ENCODE measurements around the gene BICD2. TPM values are rescaled to one million over a fixed set of nuclear protein-coding genes. Genes with fewer than 3 reads are reported as not detected.

Gene BICD2
- total RNA-seq, 1 experiment from 2014 or later = 25.6 TPM

DNA sequence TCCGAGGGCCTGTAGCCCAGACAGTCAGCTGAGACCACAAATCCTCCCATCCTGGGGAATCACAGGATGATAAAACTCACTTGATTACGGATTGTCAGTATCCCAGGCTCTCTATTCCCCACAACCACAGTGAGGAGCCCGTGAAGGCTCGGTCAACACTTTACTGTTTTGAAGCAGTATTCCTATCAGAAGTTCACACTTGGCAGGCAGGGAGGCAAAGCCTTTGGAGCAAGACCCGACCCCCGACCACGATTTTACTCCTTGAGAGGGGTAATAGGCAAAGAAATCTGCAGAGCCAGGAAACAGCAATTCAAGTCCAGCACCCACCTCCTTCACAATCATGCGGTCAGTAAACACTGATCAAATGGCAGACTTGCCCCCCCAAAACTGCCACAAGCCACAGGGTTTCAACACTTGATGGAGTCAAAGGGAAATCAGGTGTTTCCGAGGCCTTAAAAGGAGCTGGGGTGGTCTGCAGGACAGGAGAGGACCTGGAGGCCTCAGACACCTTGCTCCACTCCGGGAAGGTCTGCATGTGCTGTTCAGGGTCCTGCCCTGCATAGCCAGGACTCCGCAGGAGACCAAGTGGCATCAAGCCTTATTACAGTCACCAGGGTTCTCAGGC is 25.2 kb downstream of the BICD2 start:
- H3K4me1 ChIP-seq (ENCODE audit: low read length) = peaks cover 95% of the 10 kb centered on the region
- no peak overlapping the region for H2AFZ ChIP-seq (ENCODE audit: low read length)
- H3K4me3 ChIP-seq (ENCODE audit: low read length) = no peak overlapping the region
- H3K4me2 ChIP-seq (ENCODE audit: low read depth, low read length, poor library complexity, severe bottlenecking) = no peak overlapping the region
- H3K9ac ChIP-seq (ENCODE audit: low read length) = no peak overlapping the region
- H3K79me2 ChIP-seq (ENCODE audit: low read length) = peaks cover 100% of the 10 kb centered on the region
- H3K27me3 ChIP-seq (ENCODE audit: low read length) = no peaks in the 10 kb centered on the region
- no peak overlapping the region for H3K27ac ChIP-seq (ENCODE audit: low read length)
- H4K20me1 ChIP-seq (ENCODE audit: insufficient read depth, low read depth, low read length) = peaks cover 27% of the 10 kb centered on the region
- H3K9me2 ChIP-seq (replicated peaks; ENCODE audit: insufficient read depth, low read length) = no peaks in the 10 kb centered on the region
- no peaks in the 10 kb centered on the region for H3K9me3 ChIP-seq (ENCODE audit: low read length)
- no peaks in the 10 kb centered on the region for H3K36me3 ChIP-seq (ENCODE audit: insufficient read depth, low read length)
- no peak for DNase-seq

GRCh38 chr9:92738661-92739081 is 26.0 kb downstream of the BICD2 start:
- H3K4me2 ChIP-seq (ENCODE audit: low read depth, low read length, poor library complexity, severe bottlenecking) = no peak overlapping the region
- peaks cover 24% of the 10 kb centered on the region for H4K20me1 ChIP-seq (ENCODE audit: insufficient read depth, low read depth, low read length)
- H3K27me3 ChIP-seq (ENCODE audit: low read length) = no peaks in the 10 kb centered on the region
- DNase-seq = no peak
- no peaks in the 10 kb centered on the region for H3K36me3 ChIP-seq (ENCODE audit: insufficient read depth, low read length)
- H3K4me3 ChIP-seq (ENCODE audit: low read length) = no peak overlapping the region
- H3K9me2 ChIP-seq (replicated peaks; ENCODE audit: insufficient read depth, low read length) = no peaks in the 10 kb centered on the region
- H2AFZ ChIP-seq (ENCODE audit: low read length) = no peak overlapping the region
- no peaks in the 10 kb centered on the region for H3K9me3 ChIP-seq (ENCODE audit: low read length)
- H3K9ac ChIP-seq (ENCODE audit: low read length) = no peak overlapping the region
- no peak overlapping the region for H3K27ac ChIP-seq (ENCODE audit: low read length)
- H3K79me2 ChIP-seq (ENCODE audit: low read length) = peaks cover 100% of the 10 kb centered on the region
- peaks cover 91% of the 10 kb centered on the region for H3K4me1 ChIP-seq (ENCODE audit: low read length)

- no peaks in the 10 kb centered on the region for H3K27me3 ChIP-seq (ENCODE audit: low read length)
- H4K20me1 ChIP-seq (ENCODE audit: insufficient read depth, low read depth, low read length) = peaks cover 22% of the 10 kb centered on the region
- peaks cover 100% of the 10 kb centered on the region for H3K79me2 ChIP-seq (ENCODE audit: low read length)
- peaks cover 90% of the 10 kb centered on the region for H3K4me1 ChIP-seq (ENCODE audit: low read length)
- no peaks in the 10 kb centered on the region for H3K36me3 ChIP-seq (ENCODE audit: insufficient read depth, low read length)
- no peak overlapping the region for H3K27ac ChIP-seq (ENCODE audit: low read length)
- no peak overlapping the region for H3K4me2 ChIP-seq (ENCODE audit: low read depth, low read length, poor library complexity, severe bottlenecking)
- H3K9me3 ChIP-seq (ENCODE audit: low read length) = no peaks in the 10 kb centered on the region
- H3K4me3 ChIP-seq (ENCODE audit: low read length) = no peak overlapping the region
- no peaks in the 10 kb centered on the region for H3K9me2 ChIP-seq (replicated peaks; ENCODE audit: insufficient read depth, low read length)
- no peak overlapping the region for H2AFZ ChIP-seq (ENCODE audit: low read length)
- no peak overlapping the region for H3K9ac ChIP-seq (ENCODE audit: low read length)
- no peak for DNase-seq
Observed at GRCh38 chr9:92737611-92738299, 26.9 kb downstream of the BICD2 start.

DNA sequence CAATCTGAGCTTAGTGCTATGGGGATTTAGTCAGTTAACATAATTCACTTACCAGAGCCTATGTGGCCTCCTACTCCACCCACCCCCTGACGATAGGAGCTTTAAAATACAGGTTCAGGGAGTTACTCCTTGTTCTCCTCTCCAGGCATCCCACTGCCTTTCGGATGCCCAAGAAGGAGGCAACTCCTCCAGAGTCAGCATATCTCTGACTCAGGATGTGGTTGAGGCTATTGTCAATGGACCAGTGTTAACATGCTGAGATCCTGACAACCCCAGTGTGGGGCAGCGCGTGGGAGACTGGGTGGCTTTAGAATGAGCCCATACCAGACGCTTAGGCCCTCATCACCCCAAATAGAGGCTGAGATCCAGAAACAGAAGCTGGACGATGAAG is 27.4 kb downstream of the BICD2 start:
- no peaks in the 10 kb centered on the region for H3K9me3 ChIP-seq (ENCODE audit: low read length)
- no peaks in the 10 kb centered on the region for H3K27me3 ChIP-seq (ENCODE audit: low read length)
- H3K4me2 ChIP-seq (ENCODE audit: low read depth, low read length, poor library complexity, severe bottlenecking) = no peak overlapping the region
- no peaks in the 10 kb centered on the region for H3K9me2 ChIP-seq (replicated peaks; ENCODE audit: insufficient read depth, low read length)
- H3K4me3 ChIP-seq (ENCODE audit: low read length) = no peak overlapping the region
- peaks cover 22% of the 10 kb centered on the region for H4K20me1 ChIP-seq (ENCODE audit: insufficient read depth, low read depth, low read length)
- H2AFZ ChIP-seq (ENCODE audit: low read length) = no peak overlapping the region
- no peaks in the 10 kb centered on the region for H3K36me3 ChIP-seq (ENCODE audit: insufficient read depth, low read length)
- no peak for DNase-seq
- H3K4me1 ChIP-seq (ENCODE audit: low read length) = peaks cover 90% of the 10 kb centered on the region
- H3K79me2 ChIP-seq (ENCODE audit: low read length) = peaks cover 100% of the 10 kb centered on the region
- no peak overlapping the region for H3K9ac ChIP-seq (ENCODE audit: low read length)
- no peak overlapping the region for H3K27ac ChIP-seq (ENCODE audit: low read length)

GRCh38 chr9:92736563-92737215 is 27.9 kb downstream of the BICD2 start:
- Histone ChIP-seq H3K4me3 (ENCODE audit: low read length) (no peak overlapping the region), H3K27ac (ENCODE audit: low read length) (no peak overlapping the region; the same call in 1 of the 2 replicates), H4K20me1 (ENCODE audit: insufficient read depth, low read depth, low read length) (peaks cover 27% of the 10 kb centered on the region), H3K79me2 (ENCODE audit: low read length) (peaks cover 100% of the 10 kb centered on the region), H3K27me3 (ENCODE audit: low read length) (no peaks in the 10 kb centered on the region), H2AFZ (ENCODE audit: low read length) (no peak overlapping the region), H3K4me1 (ENCODE audit: low read length) (peaks cover 90% of the 10 kb centered on the region), H3K9me3 (ENCODE audit: low read length) (no peaks in the 10 kb centered on the region), H3K36me3 (ENCODE audit: insufficient read depth, low read length) (no peaks in the 10 kb centered on the region), H3K9ac (ENCODE audit: low read length) (no peak overlapping the region), H3K9me2 (replicated peaks; ENCODE audit: insufficient read depth, low read length) (no peaks in the 10 kb centered on the region), H3K4me2 (ENCODE audit: low read depth, low read length, poor library complexity, severe bottlenecking) (no peak overlapping the region)
- DNase-seq = no peak

DNA sequence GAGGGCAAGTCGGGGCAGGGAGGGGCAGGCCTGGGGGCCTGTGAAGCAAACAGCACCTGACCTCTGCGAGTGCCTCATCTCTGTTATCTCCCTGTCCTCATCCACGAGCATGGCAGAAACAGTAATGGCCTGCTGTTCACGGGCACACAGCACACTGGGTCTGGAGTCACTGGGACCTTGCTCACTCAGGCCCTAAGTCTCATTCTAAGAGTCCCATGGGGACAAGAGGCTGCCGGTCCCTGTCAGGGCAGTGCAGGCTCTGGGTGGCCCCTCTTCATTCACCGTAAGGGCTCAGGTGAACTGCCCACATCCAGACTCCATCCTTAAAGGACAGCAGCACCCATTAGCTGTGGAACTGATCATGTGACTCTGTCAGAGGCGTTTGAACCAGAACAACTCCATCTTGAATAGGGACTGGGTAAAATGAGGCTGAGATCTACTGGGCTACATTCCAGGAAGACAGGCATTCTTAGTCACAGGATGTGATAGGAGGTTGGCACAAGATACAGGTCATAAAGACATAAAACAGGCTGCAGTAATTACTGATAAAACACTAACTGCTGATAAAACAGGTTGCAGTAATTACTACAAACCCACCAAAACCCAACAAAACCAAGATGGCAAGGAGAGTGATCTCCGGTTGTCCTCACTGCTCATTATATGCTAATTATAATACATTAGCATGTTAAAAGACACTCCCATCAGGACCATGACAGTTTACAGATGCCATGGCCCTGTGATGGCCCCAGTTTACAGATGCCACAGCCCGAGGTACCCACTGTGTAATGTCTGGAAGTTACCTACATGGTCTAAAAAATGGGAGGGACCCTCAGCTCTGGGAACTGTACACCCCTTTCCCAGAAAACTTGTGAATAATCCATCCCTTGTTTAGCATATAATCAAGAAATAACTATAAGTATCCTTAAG is 28.7 kb downstream of the BICD2 start:
- no peak for DNase-seq
- Histone ChIP-seq H3K4me2 (ENCODE audit: low read depth, low read length, poor library complexity, severe bottlenecking) (peak overlapping the region; percentile 47), H3K27ac (ENCODE audit: low read length) (peak overlapping the region; percentile 74), H3K27me3 (ENCODE audit: low read length) (no peaks in the 10 kb centered on the region), H2AFZ (ENCODE audit: low read length) (no peak overlapping the region), H4K20me1 (ENCODE audit: insufficient read depth, low read depth, low read length) (peaks cover 27% of the 10 kb centered on the region), H3K9me2 (replicated peaks; ENCODE audit: insufficient read depth, low read length) (no peaks in the 10 kb centered on the region), H3K36me3 (ENCODE audit: insufficient read depth, low read length) (no peaks in the 10 kb centered on the region), H3K9ac (ENCODE audit: low read length) (peak overlapping the region; percentile 49; the same call in 1 of the 2 replicates), H3K4me1 (ENCODE audit: low read length) (peaks cover 90% of the 10 kb centered on the region), H3K79me2 (ENCODE audit: low read length) (peaks cover 100% of the 10 kb centered on the region), H3K4me3 (ENCODE audit: low read length) (0 out of 2 replicates have a peak overlapping the region, but pooled peaks have one; percentile 12), H3K9me3 (ENCODE audit: low read length) (no peaks in the 10 kb centered on the region)

DNA sequence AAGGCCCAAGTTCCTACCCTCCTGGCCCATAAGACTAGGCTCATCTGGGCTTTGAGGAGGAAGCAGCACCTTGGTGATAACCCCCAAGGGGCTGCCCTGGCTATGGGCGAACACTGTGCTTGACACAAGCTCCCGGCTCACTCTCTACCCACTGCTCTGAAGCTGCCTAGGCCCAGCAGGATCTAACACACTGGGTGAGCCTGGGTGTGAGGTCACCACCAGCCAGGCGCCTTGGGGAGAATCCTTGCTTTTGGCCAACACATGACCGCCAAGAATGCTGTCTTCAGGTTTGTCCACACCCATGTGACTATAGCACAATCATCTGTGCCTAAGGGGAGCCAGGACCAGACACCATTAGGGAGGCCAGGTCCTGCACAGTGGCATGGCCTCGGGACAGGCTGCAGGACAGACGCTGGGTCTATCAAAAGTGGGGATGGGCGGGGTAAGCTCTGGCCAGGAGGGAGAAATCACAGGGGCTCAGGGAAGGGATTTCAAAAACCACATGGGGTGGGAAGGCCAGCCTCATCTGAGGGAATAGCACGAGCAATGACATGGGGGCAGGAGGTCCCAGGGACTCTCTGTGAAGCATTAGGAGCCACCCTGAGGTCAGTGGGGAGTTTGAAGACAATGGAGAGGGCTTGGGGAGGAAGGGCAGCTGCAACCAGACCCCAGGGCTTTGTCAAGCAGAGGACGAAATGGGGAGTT is 29.6 kb downstream of the BICD2 start:
- H3K9me3 ChIP-seq (ENCODE audit: low read length) = no peaks in the 10 kb centered on the region
- H2AFZ ChIP-seq (ENCODE audit: low read length) = no peak overlapping the region
- H4K20me1 ChIP-seq (ENCODE audit: insufficient read depth, low read depth, low read length) = peaks cover 27% of the 10 kb centered on the region
- H3K79me2 ChIP-seq (ENCODE audit: low read length) = peaks cover 100% of the 10 kb centered on the region
- H3K27me3 ChIP-seq (ENCODE audit: low read length) = no peaks in the 10 kb centered on the region
- H3K36me3 ChIP-seq (ENCODE audit: insufficient read depth, low read length) = no peaks in the 10 kb centered on the region
- no peak overlapping the region; the same call in 1 of the 2 replicates for H3K4me3 ChIP-seq (ENCODE audit: low read length)
- DNase-seq = peak; percentile 77
- peak overlapping the region; percentile 47 for H3K4me2 ChIP-seq (ENCODE audit: low read depth, low read length, poor library complexity, severe bottlenecking)
- peaks cover 90% of the 10 kb centered on the region for H3K4me1 ChIP-seq (ENCODE audit: low read length)
- H3K27ac ChIP-seq (ENCODE audit: low read length) = peak overlapping the region; percentile 74
- H3K9ac ChIP-seq (ENCODE audit: low read length) = peak overlapping the region; percentile 49; the same call in 1 of the 2 replicates
- no peaks in the 10 kb centered on the region for H3K9me2 ChIP-seq (replicated peaks; ENCODE audit: insufficient read depth, low read length)
